H1 (cell line): ENCODE data around the gene OPCML. TPM values are rescaled to one million over a fixed set of nuclear protein-coding genes. Genes with fewer than 3 reads are reported as not detected.

Experiments used
- BCL11A ChIP-seq, 2 experiments: IDR thresholded peaks; one replicate each; pipeline ENCODE4 v1.6.1; 2011; ENCODE audit warnings: low read depth in 2 of 2, low read length in 2 of 2, mild to moderate bottlenecking in 2 of 2
- CBX8 ChIP-seq: fragments of 300-800, 300-1000 bp; sonication (generic); IDR thresholded peaks from 2 replicates; pipeline ENCODE4 v1.7.1; 2016; ENCODE audit warnings: low read depth, low read length, borderline replicate concordance
- HDAC6 ChIP-seq: IDR thresholded peaks from one replicate; pipeline ENCODE4 v1.7.1; 2012; ENCODE audit warnings: low read depth, mild to moderate bottlenecking, inconsistent platforms, low read length, moderate library complexity
- NRF1 ChIP-seq: IDR thresholded peaks from 2 replicates; pipeline ENCODE4 v1.6.1; 2011; ENCODE audit warnings: mild to moderate bottlenecking, low read depth, low read length, improper control_type of control experiment
- RNF2 ChIP-seq: fragments of 200-900, 300-1000 bp; sonication (generic); IDR thresholded peaks from 2 replicates; pipeline ENCODE4 v1.7.1; 2016; ENCODE audit warnings: borderline replicate concordance, low read depth, mild to moderate bottlenecking, antibody characterized with exemption, low read length; ENCODE audit not compliant: poor library complexity, severe bottlenecking; ENCODE audit errors: missing control alignments
- TAF7 ChIP-seq: optimal IDR thresholded peaks from 2 replicates; pipeline ENCODE3; 2011; ENCODE audit warnings: low read depth, mild to moderate bottlenecking, inconsistent platforms, low read length, moderate library complexity, borderline replicate concordance
- TCF12 ChIP-seq: IDR thresholded peaks from 2 replicates; pipeline ENCODE4 v1.6.1; 2011; ENCODE audit warnings: low read depth, mild to moderate bottlenecking, low read length
- polyA plus RNA-seq, 7 experiments: library from polyadenylated mRNA; depleted of rRNA in 3 of 7; stranded (reverse) in 5 of 7; unstranded in 2 of 7; fragments of >200 nt in 5 of 7; fragments of 200-250 nt in 2 of 7; gene quantifications; 1 replicate in 5 of 7; 2 replicates in 1 of 7; 4 replicates in 1 of 7; pipeline versions ENCODE4 v1.2.1 to v1.2.3, GENCODE V29; 2011 to 2013; ENCODE audit warnings: missing spikeins in 2 of 7, mixed read lengths in 2 of 7
- total RNA-seq: library from RNA; stranded (reverse); fragmentation: NEBNext Ultra II Directional; extraction: Animal tissue kit (Norgen Biotek cat#: 25700); gene quantifications from 2 replicates; pipeline ENCODE4 v1.2.1, GENCODE V29; 2021
- TF ChIP-seq, protein P1 (sequence below): fragments of 300-600 bp; sonication (generic); IDR thresholded peaks from 2 replicates; pipeline ENCODE4 v1.7.1; 2012; ENCODE audit warnings: low read length, moderate library complexity, mild to moderate bottlenecking, inconsistent platforms; ENCODE audit not compliant: insufficient replicate concordance

The OPCML gene
- total and polyA plus RNA-seq, 2 of the 8 experiments (the other 6 are each of a cell fraction or from before 2014, with no cell fraction given), result 2.3 to 3.1 TPM

DNA sequence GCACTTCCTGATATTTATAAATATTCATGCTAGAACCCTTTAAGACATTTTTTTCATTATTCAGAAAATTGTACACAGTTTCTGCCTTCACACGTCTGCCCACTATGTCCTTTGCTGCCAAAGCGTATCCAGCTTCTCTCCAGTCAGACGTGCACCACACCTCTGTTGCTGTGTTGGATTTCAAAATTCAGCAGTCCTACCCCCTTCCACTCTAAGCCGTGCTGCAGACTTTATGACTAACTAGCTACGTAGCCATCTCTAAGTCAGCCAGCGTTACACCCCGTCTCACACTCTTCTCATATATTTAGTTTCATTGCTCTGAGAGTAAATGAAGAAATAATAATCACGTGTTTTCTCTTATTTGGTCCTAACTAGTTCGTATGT lies 28.2 kb upstream of the OPCML start (continued):
- TF ChIP-seq, protein P1, sequence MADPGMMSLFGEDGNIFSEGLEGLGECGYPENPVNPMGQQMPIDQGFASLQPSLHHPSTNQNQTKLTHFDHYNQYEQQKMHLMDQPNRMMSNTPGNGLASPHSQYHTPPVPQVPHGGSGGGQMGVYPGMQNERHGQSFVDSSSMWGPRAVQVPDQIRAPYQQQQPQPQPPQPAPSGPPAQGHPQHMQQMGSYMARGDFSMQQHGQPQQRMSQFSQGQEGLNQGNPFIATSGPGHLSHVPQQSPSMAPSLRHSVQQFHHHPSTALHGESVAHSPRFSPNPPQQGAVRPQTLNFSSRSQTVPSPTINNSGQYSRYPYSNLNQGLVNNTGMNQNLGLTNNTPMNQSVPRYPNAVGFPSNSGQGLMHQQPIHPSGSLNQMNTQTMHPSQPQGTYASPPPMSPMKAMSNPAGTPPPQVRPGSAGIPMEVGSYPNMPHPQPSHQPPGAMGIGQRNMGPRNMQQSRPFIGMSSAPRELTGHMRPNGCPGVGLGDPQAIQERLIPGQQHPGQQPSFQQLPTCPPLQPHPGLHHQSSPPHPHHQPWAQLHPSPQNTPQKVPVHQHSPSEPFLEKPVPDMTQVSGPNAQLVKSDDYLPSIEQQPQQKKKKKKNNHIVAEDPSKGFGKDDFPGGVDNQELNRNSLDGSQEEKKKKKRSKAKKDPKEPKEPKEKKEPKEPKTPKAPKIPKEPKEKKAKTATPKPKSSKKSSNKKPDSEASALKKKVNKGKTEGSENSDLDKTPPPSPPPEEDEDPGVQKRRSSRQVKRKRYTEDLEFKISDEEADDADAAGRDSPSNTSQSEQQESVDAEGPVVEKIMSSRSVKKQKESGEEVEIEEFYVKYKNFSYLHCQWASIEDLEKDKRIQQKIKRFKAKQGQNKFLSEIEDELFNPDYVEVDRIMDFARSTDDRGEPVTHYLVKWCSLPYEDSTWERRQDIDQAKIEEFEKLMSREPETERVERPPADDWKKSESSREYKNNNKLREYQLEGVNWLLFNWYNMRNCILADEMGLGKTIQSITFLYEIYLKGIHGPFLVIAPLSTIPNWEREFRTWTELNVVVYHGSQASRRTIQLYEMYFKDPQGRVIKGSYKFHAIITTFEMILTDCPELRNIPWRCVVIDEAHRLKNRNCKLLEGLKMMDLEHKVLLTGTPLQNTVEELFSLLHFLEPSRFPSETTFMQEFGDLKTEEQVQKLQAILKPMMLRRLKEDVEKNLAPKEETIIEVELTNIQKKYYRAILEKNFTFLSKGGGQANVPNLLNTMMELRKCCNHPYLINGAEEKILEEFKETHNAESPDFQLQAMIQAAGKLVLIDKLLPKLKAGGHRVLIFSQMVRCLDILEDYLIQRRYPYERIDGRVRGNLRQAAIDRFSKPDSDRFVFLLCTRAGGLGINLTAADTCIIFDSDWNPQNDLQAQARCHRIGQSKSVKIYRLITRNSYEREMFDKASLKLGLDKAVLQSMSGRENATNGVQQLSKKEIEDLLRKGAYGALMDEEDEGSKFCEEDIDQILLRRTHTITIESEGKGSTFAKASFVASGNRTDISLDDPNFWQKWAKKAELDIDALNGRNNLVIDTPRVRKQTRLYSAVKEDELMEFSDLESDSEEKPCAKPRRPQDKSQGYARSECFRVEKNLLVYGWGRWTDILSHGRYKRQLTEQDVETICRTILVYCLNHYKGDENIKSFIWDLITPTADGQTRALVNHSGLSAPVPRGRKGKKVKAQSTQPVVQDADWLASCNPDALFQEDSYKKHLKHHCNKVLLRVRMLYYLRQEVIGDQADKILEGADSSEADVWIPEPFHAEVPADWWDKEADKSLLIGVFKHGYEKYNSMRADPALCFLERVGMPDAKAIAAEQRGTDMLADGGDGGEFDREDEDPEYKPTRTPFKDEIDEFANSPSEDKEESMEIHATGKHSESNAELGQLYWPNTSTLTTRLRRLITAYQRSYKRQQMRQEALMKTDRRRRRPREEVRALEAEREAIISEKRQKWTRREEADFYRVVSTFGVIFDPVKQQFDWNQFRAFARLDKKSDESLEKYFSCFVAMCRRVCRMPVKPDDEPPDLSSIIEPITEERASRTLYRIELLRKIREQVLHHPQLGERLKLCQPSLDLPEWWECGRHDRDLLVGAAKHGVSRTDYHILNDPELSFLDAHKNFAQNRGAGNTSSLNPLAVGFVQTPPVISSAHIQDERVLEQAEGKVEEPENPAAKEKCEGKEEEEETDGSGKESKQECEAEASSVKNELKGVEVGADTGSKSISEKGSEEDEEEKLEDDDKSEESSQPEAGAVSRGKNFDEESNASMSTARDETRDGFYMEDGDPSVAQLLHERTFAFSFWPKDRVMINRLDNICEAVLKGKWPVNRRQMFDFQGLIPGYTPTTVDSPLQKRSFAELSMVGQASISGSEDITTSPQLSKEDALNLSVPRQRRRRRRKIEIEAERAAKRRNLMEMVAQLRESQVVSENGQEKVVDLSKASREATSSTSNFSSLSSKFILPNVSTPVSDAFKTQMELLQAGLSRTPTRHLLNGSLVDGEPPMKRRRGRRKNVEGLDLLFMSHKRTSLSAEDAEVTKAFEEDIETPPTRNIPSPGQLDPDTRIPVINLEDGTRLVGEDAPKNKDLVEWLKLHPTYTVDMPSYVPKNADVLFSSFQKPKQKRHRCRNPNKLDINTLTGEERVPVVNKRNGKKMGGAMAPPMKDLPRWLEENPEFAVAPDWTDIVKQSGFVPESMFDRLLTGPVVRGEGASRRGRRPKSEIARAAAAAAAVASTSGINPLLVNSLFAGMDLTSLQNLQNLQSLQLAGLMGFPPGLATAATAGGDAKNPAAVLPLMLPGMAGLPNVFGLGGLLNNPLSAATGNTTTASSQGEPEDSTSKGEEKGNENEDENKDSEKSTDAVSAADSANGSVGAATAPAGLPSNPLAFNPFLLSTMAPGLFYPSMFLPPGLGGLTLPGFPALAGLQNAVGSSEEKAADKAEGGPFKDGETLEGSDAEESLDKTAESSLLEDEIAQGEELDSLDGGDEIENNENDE, result no peak
- TF ChIP-seq HDAC6 (no peak), TAF7 (no peak), RNF2 (no peak), NRF1 (no peak), BCL11A (IDR thresholded peaks at IDR 0.05; ENCODE audit: low read depth in 2 of 2, low read length in 2 of 2) (no peak), CBX8 (no peak), TCF12 (no peak)
